B cell (primary cell): ENCODE results near the gene LRRC45. TPM values are rescaled to one million over a fixed set of nuclear protein-coding genes. Genes with fewer than 3 reads are reported as not detected.

Source experiments
- ATAC-seq: fragments of 200-7000 bp; cut with Tn5 transposase; one replicate; pipeline ENCODE4 v1.10.0; 2021; ENCODE audit warnings: low read depth, mild to moderate bottlenecking, moderate number of reproducible peaks, moderate library complexity
- CTCF ChIA-PET: fragments of 350-600 bp; sonication (Branson Sonifier 250); formaldehyde crosslinking; loops from one replicate; lab custom pipeline; 2021; ENCODE audit warnings: antibody characterized with exemption, inconsistent platforms; lab: Charles Lee
- POLR2A ChIA-PET: fragments of 350-600 bp; sonication (Branson Sonifier 250); formaldehyde crosslinking; loops from one replicate; lab custom pipeline; 2021; ENCODE audit warnings: antibody characterized with exemption; lab: Charles Lee
- DNase-seq: peaks from one replicate; pipeline ENCODE4 v3.0.0; 2013
- H2AFZ ChIP-seq: 2 replicates; pipeline ENCODE4 v1.6.1; 2012; ENCODE audit warnings: mild to moderate bottlenecking, low read depth, low read length; ENCODE audit not compliant: insufficient read depth, poor library complexity, severe bottlenecking
- H3K27ac ChIP-seq, 2 donors: 1 replicate in 1 of 2; 2 replicates in 1 of 2; pipeline ENCODE4 v1.5.1; 2012 to 2013; ENCODE audit warnings: low read length in 2 of 2, mild to moderate bottlenecking in 2 of 2, moderate library complexity in 1 of 2
- H3K27me3 ChIP-seq, 4 experiments: fragments of 200-600 bp in 1 of 4; sonication (generic) in 1 of 4; replicated peaks in 1 of 4; 1 replicate in 2 of 4; 2 replicates in 2 of 4; pipeline versions ENCODE4 v1.6.1 to v1.7.0; 2013 to 2016; ENCODE audit warnings: low read length in 3 of 4, mild to moderate bottlenecking in 2 of 4, mixed read lengths in 1 of 4, moderate library complexity in 1 of 4; ENCODE audit not compliant: insufficient read depth in 4 of 4, control insufficient read depth in 3 of 4; ENCODE audit errors: control extremely low read depth in 1 of 4
- H3K36me3 ChIP-seq, 2 experiments: replicated peaks in 1 of 2; 1 replicate in 1 of 2; 2 replicates in 1 of 2; pipeline versions ENCODE4 v1.6.1 to v1.7.1; 2013; ENCODE audit warnings: low read length in 1 of 2; ENCODE audit not compliant: insufficient read depth in 2 of 2, control insufficient read depth in 1 of 2; ENCODE audit errors: control extremely low read depth in 1 of 2, extremely low read depth in 1 of 2
- H3K4me1 ChIP-seq, 2 donors: fragments of 200-600 bp in 1 of 2; sonication (generic) in 1 of 2; 1 replicate in 1 of 2; 2 replicates in 1 of 2; pipeline versions ENCODE4 v1.5.1 to v1.6.1; 2013 to 2017; ENCODE audit warnings: low read length in 2 of 2; ENCODE audit not compliant: control insufficient read depth in 2 of 2, insufficient read depth in 2 of 2
- H3K4me2 ChIP-seq: replicated peaks from 2 replicates; pipeline ENCODE3; 2012; ENCODE audit warnings: mild to moderate bottlenecking, low read depth, low read length; ENCODE audit not compliant: poor library complexity, severe bottlenecking
- H3K4me3 ChIP-seq, 5 experiments: fragments of 200-600 bp in 1 of 5; sonication (generic) in 1 of 5; 1 replicate in 3 of 5; 2 replicates in 2 of 5; pipeline versions ENCODE4 v1.5.1 to v1.7.0; 2011 to 2016; ENCODE audit warnings: low read length in 4 of 5, mild to moderate bottlenecking in 4 of 5, low read depth in 2 of 5, control low read depth in 1 of 5, moderate library complexity in 1 of 5; ENCODE audit not compliant: insufficient read depth in 1 of 5; ENCODE audit errors: control extremely low read depth in 1 of 5, extremely low read depth in 1 of 5
- H3K79me2 ChIP-seq: fragments of 200-600 bp; sonication (generic); one replicate; pipeline ENCODE4 v1.6.0; 2016; ENCODE audit warnings: low read length; ENCODE audit not compliant: control insufficient read depth, insufficient read depth
- H3K9ac ChIP-seq: fragments of 200-600 bp; sonication (generic); 2 replicates; pipeline ENCODE4 v1.6.1; 2017; ENCODE audit warnings: mild to moderate bottlenecking, low read length, moderate library complexity
- H3K9me3 ChIP-seq, 3 donors: one replicate each; pipeline versions ENCODE4 v1.6.1 to v1.7.1; 2013; ENCODE audit warnings: low read length in 2 of 3; ENCODE audit not compliant: control insufficient read depth in 2 of 3, insufficient read depth in 1 of 3; ENCODE audit errors: control extremely low read depth in 1 of 3
- H4K20me1 ChIP-seq: 2 replicates; pipeline ENCODE4 v1.6.0; 2012; ENCODE audit warnings: mild to moderate bottlenecking, low read length; ENCODE audit not compliant: insufficient read depth, control insufficient read depth, poor library complexity, severe bottlenecking
- H3K27ac Mint-ChIP-seq: one replicate; pipeline ENCODE4 v1.8.0; 2021; ENCODE audit warnings: mixed read lengths
- H3K27me3 Mint-ChIP-seq: one replicate; pipeline ENCODE4 v1.8.0; 2021; ENCODE audit warnings: mixed read lengths
- H3K4me1 Mint-ChIP-seq: one replicate; pipeline ENCODE4 v1.8.0; 2021; ENCODE audit warnings: mixed read lengths
- H3K4me3 Mint-ChIP-seq: one replicate; pipeline ENCODE4 v1.8.0; 2021; ENCODE audit warnings: mixed read lengths
- H3K9me3 Mint-ChIP-seq: one replicate; pipeline ENCODE4 v1.8.0; 2022; ENCODE audit warnings: mixed read lengths; ENCODE audit not compliant: insufficient read depth
- CTCF ChIP-seq: fragments of 200-600 bp; IDR thresholded peaks from one replicate; pipeline ENCODE4 v1.8.0; 2022; ENCODE audit warnings: antibody characterized with exemption, mild to moderate bottlenecking
- EZH2 ChIP-seq: IDR thresholded peaks from 2 replicates; pipeline ENCODE4 v1.6.1; 2012; ENCODE audit warnings: borderline replicate concordance, low read depth, mild to moderate bottlenecking, moderate library complexity, low read length; ENCODE audit not compliant: insufficient read depth, poor library complexity, severe bottlenecking
- WGBS: methylation state at CpG from one replicate; pipeline ENCODE4 v1.1.5; 2013; ENCODE audit warnings: missing lambda C conversion rate; ENCODE audit not compliant: insufficient coverage; 5-methylcytosine and 5-hydroxymethylcytosine counted together
- intact Hi-C: fragments of 100-400 bp; cut with micrococcal nuclease; formaldehyde crosslinking; loops from one replicate; pipeline ENCODE4 v1.10.0; 2022
- polyA plus RNA-seq: library from polyadenylated mRNA; depleted of rRNA; stranded (reverse); fragments of >200 nt; gene quantifications from 2 replicates; pipeline ENCODE4 v1.2.3, GENCODE V29; 2012
- total RNA-seq, 2 donors: library from RNA; stranded (reverse); fragments of 120-200 nt in 1 of 2; gene quantifications; 1 replicate in 1 of 2; 2 replicates in 1 of 2; pipeline versions ENCODE4 v1.2.3 to v1.2.4, GENCODE V29; 2013 to 2022

The LRRC45 gene
- total and polyA plus RNA-seq, 2 donors (not counting 1 experiment from before 2014, with no cell fraction given), result 19.4 to 19.6 TPM

- ATAC-seq, result peak; percentile 51
- Mint-ChIP-seq H3K27ac (peak overlapping the region; percentile 53), H3K27me3 (no peaks in the 10 kb centered on the region), H3K4me3 (peak overlapping the region; percentile 69), H3K9me3 (no peaks in the 10 kb centered on the region), H3K4me1 (peaks cover 15% of the 10 kb centered on the region)
- POLR2A ChIA-PET, result interaction anchor here (0.6 to 1.4 kb wide), 4 partner anchors 15 to 86 kb away, joined by 3 to 4 read pairs (median 4); partner anchors contain the start of gene DCXR
- Histone ChIP-seq H3K27me3 (no peaks in the 10 kb centered on the region), H4K20me1 (peaks cover 8% of the 10 kb centered on the region), H3K9me3 (no peaks in the 10 kb centered on the region), H3K4me3 (peak overlapping the region; percentile 18 to 76 (median 64)), H2AFZ (peak overlapping the region; percentile 100), H3K79me2 (peaks cover 12% of the 10 kb centered on the region), H3K4me1 (peaks cover 16 to 26% of the 10 kb centered on the region in 2 donors), H3K9ac (peak overlapping the region; percentile 75), H3K4me2 (peak overlapping the region; percentile 85), H3K27ac (peak overlapping the region in 1 of 2 donors; percentile 73), H3K36me3 (peaks cover 0 to 15% of the 10 kb centered on the region in 2 experiments)
- TF ChIP-seq EZH2 (no peak), CTCF (no peak)
- CTCF ChIA-PET, result interaction anchor here (1.0 to 1.3 kb wide), 3 partner anchors 10 to 41 kb away, joined by 3 to 4 read pairs (median 3); partner anchors contain the start of gene DCXR
- intact Hi-C loops, result loop anchor here (1.0 kb wide), 1 partner anchor 33 kb away; the partner anchor contains the start of gene FASN
- no peak for DNase-seq
- under 1% methylated on average over 47 of the region's 47 CpGs for WGBS
Observed at GRCh38 chr17:82065193-82065637, 42.1 kb downstream of the LRRC45 start.
